ENCODE results near the gene GDF10. TPM values are rescaled to one million over a fixed set of nuclear protein-coding genes. Genes with fewer than 3 reads are reported as not detected.

Gene GDF10
- total and polyA plus RNA-seq, 2 of the 8 experiments (the other 6 are each of a cell fraction or from before 2014, with no cell fraction given) = 0.19 to 0.32 TPM

DNA sequence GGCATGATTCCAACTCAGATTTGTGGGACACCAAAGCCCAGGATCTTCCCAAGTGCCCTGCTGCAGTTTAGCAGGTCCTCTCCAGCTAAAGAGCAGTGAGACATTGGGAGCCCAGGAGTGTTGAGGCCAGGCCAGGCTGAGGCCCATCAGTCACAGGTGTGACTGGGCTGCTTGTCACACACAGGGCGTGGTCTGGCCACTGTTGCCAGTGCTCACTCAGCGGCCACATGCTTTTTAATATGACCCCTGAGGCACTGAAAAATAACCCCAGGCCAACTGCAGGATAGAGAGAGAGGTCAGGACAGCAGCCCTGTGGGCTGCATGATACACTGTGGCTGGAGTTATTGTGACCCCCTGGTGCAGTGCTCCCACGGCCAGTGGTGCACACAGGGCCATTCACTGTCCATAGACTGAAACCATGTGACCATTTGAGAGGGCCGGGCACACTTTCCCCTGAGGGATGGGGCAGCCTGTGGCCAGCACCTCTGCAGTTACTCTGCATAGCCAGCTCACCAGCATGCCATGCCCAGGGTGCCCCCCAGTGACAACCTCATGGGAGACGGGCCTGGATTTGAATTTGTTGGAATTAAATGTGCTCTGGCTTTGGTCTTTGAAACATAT is 26.4 kb downstream of the GDF10 start (continued):
- TF ChIP-seq CHD7 (IDR thresholded peaks at IDR 0.05; ENCODE audit: insufficient replicate concordance, low read length) (no peak), SIX5 (IDR thresholded peaks at IDR 0.05; ENCODE audit: low read depth, low read length) (no peak), HDAC2 (IDR thresholded peaks at IDR 0.05; ENCODE audit: borderline replicate concordance in 1 of 2, low read depth in 2 of 2, low read length in 2 of 2) (no peak), SIRT6 (IDR thresholded peaks at IDR 0.05; ENCODE audit: low read length) (no peak), CBX5 (IDR thresholded peaks at IDR 0.05; ENCODE audit: low read depth, low read length) (no peak), CHD2 (IDR thresholded peaks at IDR 0.05; ENCODE audit: low read length) (no peak), NANOG (IDR thresholded peaks at IDR 0.05; ENCODE audit: insufficient read depth, low read depth, low read length, poor library complexity, severe bottlenecking) (no peak), ZNF274 (IDR thresholded peaks at IDR 0.05; ENCODE audit: borderline replicate concordance, extremely low read depth, low read length) (no peak), USF2 (IDR thresholded peaks at IDR 0.05; ENCODE audit: low read length) (no peak), TAF7 (optimal IDR thresholded peaks at IDR 0.05; ENCODE audit: borderline replicate concordance, low read depth, low read length) (no peak)
